Hepatocyte (in vitro differentiated cells): Measurements from ENCODE around the gene PLCB4.

Source experiments
- CTCF ChIP-seq: fragments of 200-600 bp; sonication (generic); IDR thresholded peaks from 2 replicates; pipeline ENCODE4 v1.5.1; 2016; ENCODE audit warnings: antibody characterized with exemption, mild to moderate bottlenecking; ENCODE audit not compliant: poor library complexity
- EZH2 ChIP-seq: fragments of 200-600 bp; sonication (generic); IDR thresholded peaks from 2 replicates; pipeline ENCODE4 v1.6.1; 2016; ENCODE audit warnings: antibody characterized with exemption, mild to moderate bottlenecking, borderline replicate concordance
- EZH2phosphoT487 ChIP-seq: fragments of 200-600 bp; sonication (generic); IDR thresholded peaks from one replicate; pipeline ENCODE4 v1.6.1; 2018; ENCODE audit warnings: antibody characterized with exemption, mild to moderate bottlenecking, low read depth, moderate library complexity; ENCODE audit not compliant: unreplicated experiment, severe bottlenecking

DNA sequence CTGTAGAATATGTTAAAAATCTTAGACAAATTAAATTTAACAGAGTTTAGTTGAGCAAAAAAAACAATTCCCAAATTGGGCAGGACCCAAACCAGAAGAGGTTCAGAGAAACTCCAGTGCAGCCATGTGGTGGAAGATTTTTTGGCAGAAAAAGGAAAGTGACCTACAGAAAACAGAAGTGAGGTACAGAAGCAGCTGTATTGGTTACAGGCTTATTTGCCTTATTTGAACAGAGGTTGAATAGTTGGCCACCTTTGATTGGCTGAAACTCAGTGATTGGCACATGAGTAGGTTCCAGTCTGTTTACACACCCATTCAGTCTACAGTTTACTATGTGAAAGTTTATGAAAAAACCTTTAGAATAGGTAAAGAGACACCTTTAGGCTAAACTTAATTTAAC, 334.6 kb downstream of the PLCB4 start:
- TF ChIP-seq CTCF (no peak), EZH2 (no peak), EZH2phosphoT487 (no peak)
